Neural cell (in vitro differentiated cells): ENCODE measurements around the gene ARGLU1.
A peak's percentile ranks its signal among the peaks of the same experiment; 100 is the strongest.

Experiments
- CTCF ChIP-seq: fragments of 450-650 bp; IDR thresholded peaks from 2 replicates; pipeline ENCODE4 v1.5.1; 2014; ENCODE audit warnings: antibody characterized with exemption, mild to moderate bottlenecking, moderate library complexity; ENCODE audit not compliant: poor library complexity, severe bottlenecking
- EP300 ChIP-seq: fragments of 450-650 bp; conservative IDR thresholded peaks from 2 replicates; pipeline ENCODE4 v1.6.1; 2014; ENCODE audit warnings: antibody characterized with exemption, mild to moderate bottlenecking, moderate library complexity; ENCODE audit not compliant: poor library complexity, severe bottlenecking
- EZH2 ChIP-seq: fragments of 200-600, 300-800 bp; shearing (Covaris generic), sonication (generic); IDR thresholded peaks from 2 replicates; pipeline ENCODE4 v1.6.1; 2014; ENCODE audit warnings: antibody characterized with exemption, low read length, borderline replicate concordance, mild to moderate bottlenecking; ENCODE audit not compliant: insufficient read depth, poor library complexity, severe bottlenecking
- MXI1 ChIP-seq: fragments of 450-650 bp; conservative IDR thresholded peaks from 2 replicates; pipeline ENCODE4 v1.6.1; 2014; ENCODE audit warnings: antibody characterized with exemption, mild to moderate bottlenecking; ENCODE audit not compliant: poor library complexity, severe bottlenecking
- POLR2AphosphoS5 ChIP-seq: IDR thresholded peaks from 2 replicates; pipeline ENCODE4 v1.6.1; 2012
- RAD21 ChIP-seq: fragments of 450-650 bp; conservative IDR thresholded peaks from 2 replicates; pipeline ENCODE4 v1.6.1; 2014; ENCODE audit warnings: antibody characterized with exemption, mild to moderate bottlenecking, moderate library complexity
- REST ChIP-seq: IDR thresholded peaks from 2 replicates; pipeline ENCODE4 v1.6.1; 2012; ENCODE audit warnings: borderline replicate concordance
- SMC3 ChIP-seq: fragments of 450-650 bp; conservative IDR thresholded peaks from 2 replicates; pipeline ENCODE4 v1.6.1; 2014; ENCODE audit warnings: antibody characterized with exemption, mild to moderate bottlenecking, moderate library complexity; ENCODE audit not compliant: poor library complexity
- TAF1 ChIP-seq: IDR thresholded peaks from 2 replicates; pipeline ENCODE4 v1.6.1; 2012; ENCODE audit warnings: low read depth

GRCh38 chr13:106536244-106537034 lies 31.5 kb downstream of the ARGLU1 start:
- TF ChIP-seq EZH2 (no peak), CTCF (peak; percentile 96), TAF1 (peak; percentile 6), EP300 (no peak), POLR2AphosphoS5 (peak; percentile 41), RAD21 (peak; percentile 98), MXI1 (peak; percentile 92), SMC3 (peak; percentile 94), REST (peak; percentile 70)
